ENCODE results near the gene HMCN2. TPM values are rescaled to one million over a fixed set of nuclear protein-coding genes. Genes with fewer than 3 reads are reported as not detected.

The HMCN2 gene
- total and polyA plus RNA-seq, 4 donors, result 0.24 to 1.8 (median 0.29) TPM

- Histone ChIP-seq H3K27me3 (ENCODE audit: control insufficient read depth in 4 of 4, insufficient read depth in 4 of 4, low read length in 3 of 4) (no peaks in the 10 kb centered on the region), H3K4me3 (ENCODE audit: low read depth in 1 of 3, low read length in 3 of 3) (no peak overlapping the region), H3K9ac (ENCODE audit: low read depth in 1 of 2, low read length in 2 of 2) (no peak overlapping the region), H3K27ac (ENCODE audit: low read depth in 1 of 2, low read length in 2 of 2) (no peak overlapping the region), H3K4me1 (ENCODE audit: control insufficient read depth in 4 of 4, insufficient read depth in 4 of 4, low read length in 3 of 4) (no peaks in the 10 kb centered on the region), H3K36me3 (ENCODE audit: control insufficient read depth in 4 of 4, insufficient read depth in 3 of 4, low read depth in 1 of 4, low read length in 3 of 4) (no peaks in the 10 kb centered on the region), H3K9me3 (ENCODE audit: control insufficient read depth in 4 of 4, low read length in 3 of 4) (no peaks in the 10 kb centered on the region)
- TF ChIP-seq RAD21 (IDR thresholded peaks at IDR 0.05) (no peak), RXRA (IDR thresholded peaks at IDR 0.05) (no peak), ATF3 (IDR thresholded peaks at IDR 0.05) (no peak), EGR1 (IDR thresholded peaks at IDR 0.05; ENCODE audit: low read depth in 2 of 2) (no peak), REST (IDR thresholded peaks at IDR 0.05) (no peak), HNF4G (IDR thresholded peaks at IDR 0.05) (no peak), SP1 (IDR thresholded peaks at IDR 0.05) (no peak), MAX (IDR thresholded peaks at IDR 0.05) (no peak), FOXA1 (IDR thresholded peaks at IDR 0.05) (no peak), HNF4A (conservative IDR thresholded peaks at IDR 0.05) (no peak), NR2F2 (IDR thresholded peaks at IDR 0.05) (no peak), GABPA (IDR thresholded peaks at IDR 0.05 in 1 of 2, conservative IDR thresholded peaks at IDR 0.05 in 1 of 2) (no peak), ZBTB33 (IDR thresholded peaks at IDR 0.05) (no peak), FOXA2 (IDR thresholded peaks at IDR 0.05) (no peak), CTCF (IDR thresholded peaks at IDR 0.05; ENCODE audit: low read depth, low read length, missing input control) (no peak), TAF1 (conservative IDR thresholded peaks at IDR 0.05) (no peak), JUND (IDR thresholded peaks at IDR 0.05) (no peak), YY1 (IDR thresholded peaks at IDR 0.05) (no peak)
- no peak for DNase-seq (ENCODE audit: low spot score)
- 79% methylated on average over 17 of the region's 17 CpGs for WGBS
Measured at GRCh38 chr9:130421154-130421801, 155.7 kb downstream of the HMCN2 start.

Measured in liver (tissue), 9 donors.